Body of pancreas (tissue), 4 donors: ENCODE measurements around the gene HOXA6. TPM values are rescaled to one million over a fixed set of nuclear protein-coding genes. Genes with fewer than 3 reads are reported as not detected.
A peak's percentile ranks its signal among the peaks of the same experiment; 100 is the strongest.

ENCODE experiments used
- ATAC-seq: fragments of 150-250 bp; one replicate; pipeline ENCODE4 v1.9.1; 2016
- DNase-seq, 4 donors: peaks; one replicate each; pipeline ENCODE4 v3.0.0-alpha.2; 2019
- H3K27ac ChIP-seq, 4 donors: fragments of 200-600 bp; sonication (generic); 1 replicate in 3 of 4; 2 replicates in 1 of 4; pipeline versions ENCODE4 v1.5.1 to v1.6.1; 2016 to 2019; ENCODE audit warnings: mild to moderate bottlenecking in 1 of 4, mixed read lengths in 1 of 4, moderate library complexity in 1 of 4
- H3K27me3 ChIP-seq, 2 donors: fragments of 200-600 bp; sonication (generic); one replicate each; pipeline ENCODE4 v1.6.0; 2016; ENCODE audit warnings: mild to moderate bottlenecking in 1 of 2
- H3K36me3 ChIP-seq, 2 donors: fragments of 200-600 bp; sonication (generic); replicated peaks in 1 of 2; 2 replicates each; pipeline ENCODE4 v1.5.1; 2016; ENCODE audit warnings: low read depth in 2 of 2; ENCODE audit not compliant: insufficient read depth in 1 of 2
- H3K4me1 ChIP-seq: fragments of 200-600 bp; sonication (generic); one replicate; pipeline ENCODE4 v1.6.0; 2016
- H3K4me3 ChIP-seq, 2 donors: fragments of 200-600 bp; sonication (generic); 1 replicate in 1 of 2; 2 replicates in 1 of 2; pipeline ENCODE4 v1.5.1; 2016 to 2019
- H3K9me3 ChIP-seq, 3 donors: fragments of 200-600 bp; sonication (generic); 1 replicate in 2 of 3; 2 replicates in 1 of 3; pipeline ENCODE4 v1.5.1; 2016
- POLR2A ChIP-seq, 3 donors: fragments of 450-650 bp; IDR thresholded peaks; one replicate each; pipeline ENCODE4 v1.6.1; 2016; ENCODE audit warnings: antibody characterized with exemption in 3 of 3, mild to moderate bottlenecking in 2 of 3
- WGBS, 2 donors: methylation state at CpG; one replicate each; pipeline ENCODE4 v1.1.5; 2017; 5-methylcytosine and 5-hydroxymethylcytosine counted together
- intact Hi-C: fragments of 100-400 bp; cut with DNase I; formaldehyde crosslinking; loops from one replicate; pipeline ENCODE4 v1.15.1; 2023
- total RNA-seq, 2 donors: library from RNA; depleted of rRNA; stranded (reverse); fragments of >200 nt; gene quantifications; one replicate each; pipeline ENCODE4 v1.1.0, GENCODE V29; 2016
- TF ChIP-seq, protein P1 (sequence below), 7 experiments: fragments of 450-650 bp in 4 of 7; fragments of 200-600 bp in 3 of 7; sonication (generic) in 3 of 7; IDR thresholded peaks; one replicate each; pipeline ENCODE4 v1.5.1; 2016 to 2019; ENCODE audit warnings: antibody characterized with exemption in 7 of 7

The HOXA6 gene
- total RNA-seq, result not detected

DNA sequence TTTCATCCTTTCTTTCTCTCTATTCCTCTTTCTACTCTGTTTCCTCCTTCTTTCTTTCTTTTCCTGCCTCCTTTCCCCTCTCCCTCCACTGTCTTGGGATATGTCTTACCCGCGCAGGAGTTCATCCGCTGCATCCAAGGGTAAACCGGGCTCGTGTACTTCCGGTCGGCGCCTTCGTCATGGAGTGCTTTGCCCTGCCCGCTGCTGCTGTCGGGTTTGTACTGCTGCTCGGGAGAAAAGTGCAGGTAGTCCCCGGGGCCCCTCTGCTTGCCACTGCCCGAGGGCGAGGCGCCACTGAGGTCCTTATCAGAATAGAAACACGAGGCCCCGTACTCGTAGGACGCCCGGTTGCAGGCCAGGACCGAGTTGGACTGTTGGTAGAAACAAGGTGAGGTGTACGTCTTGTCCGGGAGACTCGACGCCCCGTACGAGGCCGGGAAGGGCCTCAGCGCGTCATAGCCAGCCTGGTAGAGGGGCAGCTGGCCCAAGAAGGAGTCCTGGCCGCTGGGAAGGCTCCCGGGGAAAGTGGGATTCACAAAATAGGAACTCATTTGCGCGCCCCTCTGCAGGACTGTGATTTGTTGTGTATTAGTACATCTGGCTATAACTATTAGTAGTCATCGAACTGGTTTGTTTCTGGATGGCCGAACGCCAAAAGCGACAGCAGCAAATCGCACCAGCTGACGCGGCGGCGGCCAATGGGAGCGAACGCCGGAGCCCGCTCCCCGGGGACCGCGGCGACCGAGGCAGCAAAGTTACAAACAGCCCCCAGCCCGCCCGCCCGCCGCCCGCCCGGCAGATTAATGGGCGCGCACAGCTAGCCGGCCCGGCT is at the start of gene HOXA6:
Gene HOXA6, minus strand, starts transcription at position 576 of the 832 bp plus-strand sequence. Its CDS starts 25 bp downstream, at position 551.
- TF ChIP-seq, protein P1, sequence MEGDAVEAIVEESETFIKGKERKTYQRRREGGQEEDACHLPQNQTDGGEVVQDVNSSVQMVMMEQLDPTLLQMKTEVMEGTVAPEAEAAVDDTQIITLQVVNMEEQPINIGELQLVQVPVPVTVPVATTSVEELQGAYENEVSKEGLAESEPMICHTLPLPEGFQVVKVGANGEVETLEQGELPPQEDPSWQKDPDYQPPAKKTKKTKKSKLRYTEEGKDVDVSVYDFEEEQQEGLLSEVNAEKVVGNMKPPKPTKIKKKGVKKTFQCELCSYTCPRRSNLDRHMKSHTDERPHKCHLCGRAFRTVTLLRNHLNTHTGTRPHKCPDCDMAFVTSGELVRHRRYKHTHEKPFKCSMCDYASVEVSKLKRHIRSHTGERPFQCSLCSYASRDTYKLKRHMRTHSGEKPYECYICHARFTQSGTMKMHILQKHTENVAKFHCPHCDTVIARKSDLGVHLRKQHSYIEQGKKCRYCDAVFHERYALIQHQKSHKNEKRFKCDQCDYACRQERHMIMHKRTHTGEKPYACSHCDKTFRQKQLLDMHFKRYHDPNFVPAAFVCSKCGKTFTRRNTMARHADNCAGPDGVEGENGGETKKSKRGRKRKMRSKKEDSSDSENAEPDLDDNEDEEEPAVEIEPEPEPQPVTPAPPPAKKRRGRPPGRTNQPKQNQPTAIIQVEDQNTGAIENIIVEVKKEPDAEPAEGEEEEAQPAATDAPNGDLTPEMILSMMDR (IDR thresholded peaks at IDR 0.05), result no peak
- no peak for TF ChIP-seq POLR2A (IDR thresholded peaks at IDR 0.05)
- Histone ChIP-seq H3K9me3 (no peaks in the 10 kb centered on the region), H3K4me1 (peaks cover 45% of the 10 kb centered on the region), H3K36me3 (no peaks in the 10 kb centered on the region), H3K4me3 (no peak within 1 kb of the TSS), H3K27ac (no peak within 1 kb of the TSS), H3K27me3 (peaks cover 0 to 79% of the 10 kb centered on the region in 2 donors)
- 9 to 11% methylated on average over 45 to 59 of the region's 63 CpGs for WGBS, 2 donors
- DNase-seq (peak; percentile 49 to 71 (median 58)), ATAC-seq (no peak)
- intact Hi-C loops, result no loop called here

DNA sequence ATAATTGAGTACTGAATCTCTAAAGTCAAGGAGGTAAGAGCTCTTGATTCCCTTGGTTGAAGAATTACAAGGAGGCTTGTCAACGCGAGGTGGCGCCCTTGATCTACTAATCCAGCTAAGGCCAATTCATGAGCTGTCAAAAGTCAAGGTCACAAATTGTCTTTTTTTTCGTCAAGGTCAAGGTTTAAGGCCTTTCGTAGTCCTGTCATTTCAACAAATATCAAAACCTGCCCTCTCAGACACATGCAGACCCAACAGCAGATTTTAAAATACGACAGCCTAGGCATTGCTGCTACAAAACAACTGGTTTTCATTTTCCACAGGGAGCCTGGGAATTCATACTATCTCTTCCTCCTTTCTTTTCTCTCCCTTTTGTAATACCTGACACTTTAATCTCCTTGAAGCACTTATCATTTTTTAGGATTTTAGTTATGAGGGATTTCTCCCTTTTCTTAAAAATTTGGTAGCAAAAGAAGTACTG is 48.8 kb upstream of the HOXA6 start:
- DNase-seq, result peak; percentile 70 to 86 (median 80)
- Histone ChIP-seq H3K27ac (no peak overlapping the region), H3K9me3 (no peaks in the 10 kb centered on the region), H3K36me3 (no peaks in the 10 kb centered on the region), H3K4me3 (no peak overlapping the region), H3K4me1 (peaks cover 44% of the 10 kb centered on the region), H3K27me3 (peaks cover 0 to 92% of the 10 kb centered on the region in 2 donors)
- intact Hi-C loops, result loop anchor here (5.0 to 10.0 kb wide), 4 partner anchors 378 to 898 kb away; no protein-coding TSS in a partner anchor
- ATAC-seq, result no peak
- 4% methylated on average over 6 of the region's 6 CpGs for WGBS, 2 donors
- TF ChIP-seq, protein P1 (IDR thresholded peaks at IDR 0.05), result peak; percentile 38 to 81 (median 76)
- TF ChIP-seq POLR2A (IDR thresholded peaks at IDR 0.05), result no peak

DNA sequence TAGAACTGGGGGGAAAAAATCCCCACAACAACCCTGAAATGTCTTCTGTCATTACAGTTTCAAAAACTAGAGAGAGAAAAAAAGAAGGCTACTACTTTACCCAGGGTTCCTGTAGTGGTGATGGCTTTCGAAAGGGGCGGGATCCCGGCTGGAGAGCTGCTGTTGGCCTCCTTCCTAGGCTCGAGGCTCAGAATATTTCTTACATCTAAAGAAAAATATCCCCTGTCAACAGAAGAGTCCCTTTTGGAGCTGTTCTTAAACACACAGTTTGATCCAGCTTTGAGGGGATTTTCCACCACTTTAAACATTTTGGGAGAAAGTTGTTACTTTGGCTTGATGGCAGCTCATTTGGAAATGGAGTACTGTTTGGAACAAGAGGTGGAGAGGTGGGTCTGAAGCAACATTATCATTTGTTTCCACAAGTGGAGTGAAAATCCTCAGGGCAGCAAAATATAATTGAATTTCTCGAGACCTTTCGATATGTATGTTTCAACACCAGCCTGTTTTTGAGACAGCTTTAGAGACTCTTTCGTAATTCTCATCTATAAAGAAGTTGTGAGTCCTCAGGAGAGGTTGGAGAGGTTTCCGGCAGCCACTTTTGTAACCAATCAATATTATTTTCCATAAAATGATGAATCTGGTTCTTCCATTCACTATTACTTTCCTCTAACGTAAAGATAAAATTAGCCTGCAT is 47.3 kb upstream of the HOXA6 start:
- no peak for ATAC-seq
- H3K4me1 ChIP-seq, result peaks cover 29% of the 10 kb centered on the region
- DNase-seq, result peak in 2 of 4 donors; percentile 1 to 2
- H3K27me3 ChIP-seq, result peaks cover 0 to 84% of the 10 kb centered on the region in 2 donors
- H3K9me3 ChIP-seq, result no peaks in the 10 kb centered on the region
- TF ChIP-seq POLR2A (IDR thresholded peaks at IDR 0.05), result no peak
- TF ChIP-seq, protein P1 (IDR thresholded peaks at IDR 0.05), result no peak
- H3K27ac ChIP-seq, result no peak overlapping the region
- no peaks in the 10 kb centered on the region for H3K36me3 ChIP-seq
- H3K4me3 ChIP-seq, result no peak overlapping the region
- 21 to 29% methylated on average over 9 of the region's 9 CpGs for WGBS, 2 donors
- intact Hi-C loops, result loop anchor here (5.0 to 10.0 kb wide), 4 partner anchors 380 to 900 kb away; no protein-coding TSS in a partner anchor

DNA sequence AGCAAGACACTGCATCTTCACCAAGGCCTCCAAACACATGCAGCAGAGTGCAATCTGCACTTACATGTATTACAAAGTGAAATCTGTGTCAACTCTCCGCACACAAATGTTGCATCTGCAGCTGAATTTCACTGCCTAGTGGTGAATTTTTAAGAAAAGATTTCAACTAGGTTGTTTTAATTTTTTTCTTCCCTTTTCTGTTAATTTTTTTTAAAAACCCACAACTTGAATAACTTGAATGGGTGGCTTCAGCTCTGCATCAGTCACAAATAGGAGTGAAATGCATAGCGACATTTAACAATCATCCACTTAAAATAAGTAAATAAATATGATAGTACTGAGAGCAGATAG is 46.4 kb upstream of the HOXA6 start:
- H3K27me3 ChIP-seq, result peaks cover 0 to 88% of the 10 kb centered on the region in 2 donors
- no peak overlapping the region for H3K4me3 ChIP-seq
- ATAC-seq, result no peak
- intact Hi-C loops, result loop anchor here (10.0 kb wide), 3 partner anchors 381 to 901 kb away; no protein-coding TSS in a partner anchor
- H3K4me1 ChIP-seq, result peaks cover 28% of the 10 kb centered on the region
- H3K9me3 ChIP-seq, result no peaks in the 10 kb centered on the region
- peak in 1 of 4 donors; percentile 8 for DNase-seq
- no peaks in the 10 kb centered on the region for H3K36me3 ChIP-seq
- WGBS, 2 donors, result 34 to 45% methylated on average over 2 of the region's 2 CpGs
- TF ChIP-seq, protein P1 (IDR thresholded peaks at IDR 0.05), result no peak
- TF ChIP-seq POLR2A (IDR thresholded peaks at IDR 0.05), result no peak
- H3K27ac ChIP-seq, result no peak overlapping the region
